Measurements from ENCODE around the gene PAPPA.

PAPPA gene

GRCh38 chr9:116189683-116190082, 36.1 kb downstream of the PAPPA start:
- Histone ChIP-seq H3K27me3 (ENCODE audit: low read depth, low read length) (no peaks in the 10 kb centered on the region), H3K9me3 (ENCODE audit: control insufficient read depth in 1 of 2, low read length in 2 of 2) (no peaks in the 10 kb centered on the region), H3K27ac (ENCODE audit: low read length) (no peak overlapping the region), H3K4me1 (ENCODE audit: control insufficient read depth in 1 of 2, insufficient read depth in 2 of 2, low read length in 2 of 2) (no peaks in the 10 kb centered on the region), H3K4me3 (ENCODE audit: low read depth in 1 of 2, low read length in 2 of 2) (no peak overlapping the region), H3K36me3 (ENCODE audit: control insufficient read depth in 1 of 2, insufficient read depth in 2 of 2, low read length in 2 of 2) (peaks cover 0 to 9% of the 10 kb centered on the region in 2 donors)

DNA sequence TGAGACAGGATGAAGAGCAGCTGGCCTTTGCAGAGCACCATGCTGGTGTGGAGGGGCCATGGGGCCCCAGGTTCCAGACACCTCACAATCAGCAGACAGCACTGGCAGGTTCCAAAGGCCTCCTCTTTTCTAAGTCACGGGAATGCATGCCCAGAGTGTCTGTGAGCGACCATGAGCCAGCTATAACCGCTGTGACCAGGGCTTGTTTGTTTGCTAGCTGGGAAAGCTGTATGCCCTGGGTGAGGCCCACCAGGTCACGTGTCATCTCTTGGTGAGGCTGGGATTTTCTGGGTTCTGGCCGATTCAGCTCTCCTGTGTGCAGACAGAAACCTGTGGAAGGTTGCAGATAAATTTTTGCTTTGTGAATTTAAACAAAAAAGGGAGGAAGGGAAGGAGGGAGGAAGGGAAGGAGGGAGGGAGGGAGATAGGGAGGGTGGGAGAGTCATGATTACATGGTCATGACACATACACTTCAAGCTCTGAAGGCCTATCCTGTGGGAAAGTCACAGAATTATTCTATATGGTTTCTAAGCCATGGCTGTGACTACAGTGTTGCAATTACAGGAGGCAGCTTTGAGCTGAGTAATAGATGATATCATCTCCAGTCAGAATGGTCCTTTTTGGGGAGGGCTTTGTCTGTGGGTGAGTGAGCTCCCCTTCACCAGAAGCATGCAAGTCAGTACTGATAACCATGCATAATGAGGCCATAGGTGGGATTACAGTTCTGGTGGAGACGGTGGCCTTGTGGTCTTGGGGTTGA, 37.2 kb downstream of the PAPPA start:
- Histone ChIP-seq H3K36me3 (ENCODE audit: control insufficient read depth in 1 of 2, insufficient read depth in 2 of 2, low read length in 2 of 2) (peaks cover 0 to 9% of the 10 kb centered on the region in 2 donors), H3K4me1 (ENCODE audit: control insufficient read depth in 1 of 2, insufficient read depth in 2 of 2, low read length in 2 of 2) (no peaks in the 10 kb centered on the region), H3K27me3 (ENCODE audit: low read depth, low read length) (no peaks in the 10 kb centered on the region), H3K9me3 (ENCODE audit: control insufficient read depth in 1 of 2, low read length in 2 of 2) (no peaks in the 10 kb centered on the region), H3K4me3 (ENCODE audit: low read depth in 1 of 2, low read length in 2 of 2) (no peak overlapping the region), H3K27ac (ENCODE audit: low read length) (no peak overlapping the region)

GRCh38 chr9:116191576-116192415, 38.2 kb downstream of the PAPPA start:
- Histone ChIP-seq H3K4me3 (ENCODE audit: low read depth in 1 of 2, low read length in 2 of 2) (no peak overlapping the region), H3K9me3 (ENCODE audit: control insufficient read depth in 1 of 2, low read length in 2 of 2) (no peaks in the 10 kb centered on the region), H3K36me3 (ENCODE audit: control insufficient read depth in 1 of 2, insufficient read depth in 2 of 2, low read length in 2 of 2) (peaks cover 0 to 9% of the 10 kb centered on the region in 2 donors), H3K4me1 (ENCODE audit: control insufficient read depth in 1 of 2, insufficient read depth in 2 of 2, low read length in 2 of 2) (no peaks in the 10 kb centered on the region), H3K27ac (ENCODE audit: low read length) (no peak overlapping the region), H3K27me3 (ENCODE audit: low read depth, low read length) (no peaks in the 10 kb centered on the region)

GRCh38 chr9:116193636-116194035, 40.0 kb downstream of the PAPPA start:
- Histone ChIP-seq H3K4me3 (ENCODE audit: low read depth in 1 of 2, low read length in 2 of 2) (no peak overlapping the region), H3K27me3 (ENCODE audit: low read depth, low read length) (no peaks in the 10 kb centered on the region), H3K36me3 (ENCODE audit: control insufficient read depth in 1 of 2, insufficient read depth in 2 of 2, low read length in 2 of 2) (no peaks in the 10 kb centered on the region), H3K4me1 (ENCODE audit: control insufficient read depth in 1 of 2, insufficient read depth in 2 of 2, low read length in 2 of 2) (no peaks in the 10 kb centered on the region), H3K27ac (ENCODE audit: low read length) (no peak overlapping the region), H3K9me3 (ENCODE audit: control insufficient read depth in 1 of 2, low read length in 2 of 2) (no peaks in the 10 kb centered on the region)

DNA sequence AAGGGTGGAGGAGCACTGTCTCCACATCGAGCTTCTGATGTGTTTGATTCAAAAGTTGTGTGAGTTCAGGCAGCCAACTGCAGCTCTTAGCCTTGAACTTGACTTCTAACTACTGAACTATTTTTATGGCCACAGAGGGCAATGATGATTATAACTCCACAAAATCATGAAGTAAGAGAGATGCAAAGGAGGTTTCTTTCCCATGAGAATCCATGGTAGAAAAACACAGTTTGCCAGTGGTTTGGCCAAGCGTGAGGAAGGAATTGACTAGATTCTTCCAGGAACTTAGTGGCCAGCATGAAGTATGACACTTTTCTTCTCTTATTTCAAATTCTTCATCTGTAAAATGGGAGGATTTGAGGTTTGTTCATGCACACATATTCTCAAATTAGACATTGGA, 43.2 kb downstream of the PAPPA start:
- no peak overlapping the region for H3K4me3 ChIP-seq (ENCODE audit: low read depth in 1 of 2, low read length in 2 of 2)
- no peaks in the 10 kb centered on the region for H3K36me3 ChIP-seq (ENCODE audit: control insufficient read depth in 1 of 2, insufficient read depth in 2 of 2, low read length in 2 of 2)
- no peak overlapping the region for H3K27ac ChIP-seq (ENCODE audit: low read length)
- no peaks in the 10 kb centered on the region for H3K9me3 ChIP-seq (ENCODE audit: control insufficient read depth in 1 of 2, low read length in 2 of 2)
- no peaks in the 10 kb centered on the region for H3K27me3 ChIP-seq (ENCODE audit: low read depth, low read length)
- H3K4me1 ChIP-seq (ENCODE audit: control insufficient read depth in 1 of 2, insufficient read depth in 2 of 2, low read length in 2 of 2), result no peaks in the 10 kb centered on the region

DNA sequence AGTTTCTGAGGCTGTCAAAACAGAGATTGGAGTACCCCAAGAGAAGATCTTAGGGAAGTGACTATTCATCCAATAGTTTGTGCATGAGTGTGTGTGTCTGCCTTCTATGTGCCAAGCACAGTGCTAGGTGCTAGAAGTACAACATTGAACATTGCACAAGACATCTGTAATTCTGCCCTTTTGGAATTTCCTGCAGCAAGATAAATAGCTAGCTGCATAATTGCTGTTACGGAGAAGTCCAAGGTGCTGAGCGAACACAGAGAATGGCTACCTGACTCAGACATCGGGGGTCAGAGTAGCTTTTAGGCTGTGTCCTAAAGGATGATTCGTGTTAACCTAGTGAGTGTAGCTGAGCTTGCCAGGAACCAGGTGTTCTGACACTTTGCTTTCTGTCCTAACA, 44.8 kb downstream of the PAPPA start:
- Histone ChIP-seq H3K4me3 (ENCODE audit: low read depth in 1 of 2, low read length in 2 of 2) (no peak overlapping the region), H3K27me3 (ENCODE audit: low read depth, low read length) (no peaks in the 10 kb centered on the region), H3K9me3 (ENCODE audit: control insufficient read depth in 1 of 2, low read length in 2 of 2) (no peaks in the 10 kb centered on the region), H3K4me1 (ENCODE audit: control insufficient read depth in 1 of 2, insufficient read depth in 2 of 2, low read length in 2 of 2) (peaks cover 0 to 5% of the 10 kb centered on the region in 2 donors), H3K27ac (ENCODE audit: low read length) (no peak overlapping the region), H3K36me3 (ENCODE audit: control insufficient read depth in 1 of 2, insufficient read depth in 2 of 2, low read length in 2 of 2) (no peaks in the 10 kb centered on the region)

DNA sequence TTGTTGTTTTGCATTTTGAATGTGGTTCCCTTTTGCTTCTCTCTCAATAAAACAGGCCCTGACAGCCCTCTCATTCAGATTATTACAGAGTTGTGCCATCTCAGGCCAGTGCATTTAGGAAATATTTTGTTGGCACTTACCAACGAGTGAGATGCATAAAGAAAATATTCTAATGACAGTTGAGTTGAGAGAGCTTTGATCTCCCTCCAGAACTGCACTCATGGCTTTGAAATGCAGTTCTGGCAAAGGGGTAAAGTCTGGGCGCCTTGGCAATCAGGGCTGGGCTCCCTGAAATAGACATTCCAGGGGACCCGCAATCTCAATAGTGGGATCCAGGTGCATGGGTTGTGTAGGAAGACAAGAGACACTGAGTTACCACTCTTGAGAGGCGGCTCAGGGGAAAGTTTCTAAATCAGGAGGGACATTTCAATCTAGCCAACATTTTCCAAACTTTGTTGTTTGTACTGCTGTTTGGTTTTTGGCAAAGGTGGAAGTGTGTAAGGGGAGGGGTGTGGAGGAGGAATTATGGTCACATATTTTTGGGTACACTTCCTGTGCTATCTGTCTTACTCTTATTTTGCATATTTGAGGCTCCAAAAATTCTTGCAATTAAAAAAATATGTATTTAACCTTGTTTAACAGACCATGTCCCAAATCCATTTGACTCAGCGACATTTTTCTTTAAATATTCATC, 48.8 kb downstream of the PAPPA start:
- Histone ChIP-seq H3K4me3 (ENCODE audit: low read depth in 1 of 2, low read length in 2 of 2) (no peak overlapping the region), H3K36me3 (ENCODE audit: control insufficient read depth in 1 of 2, insufficient read depth in 2 of 2, low read length in 2 of 2) (no peaks in the 10 kb centered on the region), H3K9me3 (ENCODE audit: control insufficient read depth in 1 of 2, low read length in 2 of 2) (no peaks in the 10 kb centered on the region), H3K4me1 (ENCODE audit: control insufficient read depth in 1 of 2, insufficient read depth in 2 of 2, low read length in 2 of 2) (peaks cover 0 to 5% of the 10 kb centered on the region in 2 donors), H3K27ac (ENCODE audit: low read length) (no peak overlapping the region), H3K27me3 (ENCODE audit: low read depth, low read length) (no peaks in the 10 kb centered on the region)

DNA sequence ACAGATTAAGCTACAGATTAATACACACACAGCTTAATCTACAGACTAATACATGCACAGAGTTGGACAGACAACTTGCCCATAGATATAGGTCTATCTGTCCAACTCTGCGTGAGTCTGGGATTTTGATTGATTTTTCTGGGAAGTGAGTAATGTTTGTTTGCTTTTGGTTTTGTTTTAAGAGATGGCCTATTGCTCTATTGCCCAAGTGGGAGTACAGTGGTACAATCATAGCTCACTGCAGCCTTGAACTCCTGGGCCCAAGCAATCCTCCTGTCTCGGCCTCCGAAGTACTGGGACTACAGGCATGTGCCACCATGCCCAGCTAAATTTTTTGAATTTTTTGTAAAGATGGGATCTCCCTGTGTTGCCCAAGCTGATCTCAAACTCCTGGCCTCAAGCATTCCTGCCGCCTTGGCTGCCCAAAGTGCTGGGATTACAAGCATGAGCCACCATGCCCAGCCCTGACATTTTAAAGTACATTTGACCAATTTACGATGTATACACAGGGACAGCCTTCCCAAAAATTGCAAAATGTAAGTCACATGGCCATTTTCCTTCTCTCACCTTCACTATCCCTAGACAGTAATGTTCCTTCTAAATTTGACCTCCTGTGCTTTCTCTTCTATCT, 50.8 kb downstream of the PAPPA start:
- Histone ChIP-seq H3K27me3 (ENCODE audit: low read depth, low read length) (no peaks in the 10 kb centered on the region), H3K4me1 (ENCODE audit: control insufficient read depth in 1 of 2, insufficient read depth in 2 of 2, low read length in 2 of 2) (peaks cover 0 to 5% of the 10 kb centered on the region in 2 donors), H3K27ac (ENCODE audit: low read length) (no peak overlapping the region), H3K36me3 (ENCODE audit: control insufficient read depth in 1 of 2, insufficient read depth in 2 of 2, low read length in 2 of 2) (no peaks in the 10 kb centered on the region), H3K4me3 (ENCODE audit: low read depth in 1 of 2, low read length in 2 of 2) (no peak overlapping the region), H3K9me3 (ENCODE audit: control insufficient read depth in 1 of 2, low read length in 2 of 2) (no peaks in the 10 kb centered on the region)

DNA sequence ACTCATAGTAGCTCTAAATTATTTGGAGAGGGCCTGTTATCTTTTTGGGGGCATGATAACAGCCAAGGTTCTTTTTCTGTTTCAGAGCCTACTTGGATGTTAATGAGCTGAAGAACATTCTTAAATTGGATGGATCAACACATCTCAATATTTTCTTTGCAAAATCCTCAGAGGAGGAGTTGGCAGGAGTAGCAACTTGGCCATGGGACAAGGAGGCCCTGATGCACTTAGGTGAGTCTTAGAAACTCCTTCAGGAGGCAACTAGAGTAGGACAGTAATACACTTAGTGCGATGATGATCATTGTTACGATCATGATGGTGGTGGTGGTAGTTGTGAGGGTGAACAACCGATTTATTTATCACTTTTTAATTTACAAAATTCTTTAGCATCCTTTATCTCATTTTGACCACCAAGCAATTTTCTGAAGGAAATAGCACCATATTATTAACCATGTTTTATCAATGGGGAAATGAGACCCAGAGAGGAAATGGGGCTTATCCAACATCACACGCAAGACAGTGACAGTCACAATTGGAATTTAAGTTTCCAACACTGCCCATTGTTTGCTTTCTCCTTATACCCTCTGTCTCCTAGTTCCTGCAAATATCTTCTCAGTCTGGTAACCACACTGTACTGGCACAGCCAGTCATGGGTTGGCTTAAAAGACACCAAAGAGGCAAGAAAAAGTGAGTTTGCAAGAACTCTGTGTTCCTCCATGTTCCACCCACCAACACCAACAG, 54.0 kb downstream of the PAPPA start:
- no peaks in the 10 kb centered on the region for H3K4me1 ChIP-seq (ENCODE audit: control insufficient read depth in 1 of 2, insufficient read depth in 2 of 2, low read length in 2 of 2)
- no peak overlapping the region for H3K27ac ChIP-seq (ENCODE audit: low read length)
- peaks cover 0 to 5% of the 10 kb centered on the region in 2 donors for H3K36me3 ChIP-seq (ENCODE audit: control insufficient read depth in 1 of 2, insufficient read depth in 2 of 2, low read length in 2 of 2)
- no peaks in the 10 kb centered on the region for H3K9me3 ChIP-seq (ENCODE audit: control insufficient read depth in 1 of 2, low read length in 2 of 2)
- no peak overlapping the region for H3K4me3 ChIP-seq (ENCODE audit: low read depth in 1 of 2, low read length in 2 of 2)
- H3K27me3 ChIP-seq (ENCODE audit: low read depth, low read length), result no peaks in the 10 kb centered on the region

DNA sequence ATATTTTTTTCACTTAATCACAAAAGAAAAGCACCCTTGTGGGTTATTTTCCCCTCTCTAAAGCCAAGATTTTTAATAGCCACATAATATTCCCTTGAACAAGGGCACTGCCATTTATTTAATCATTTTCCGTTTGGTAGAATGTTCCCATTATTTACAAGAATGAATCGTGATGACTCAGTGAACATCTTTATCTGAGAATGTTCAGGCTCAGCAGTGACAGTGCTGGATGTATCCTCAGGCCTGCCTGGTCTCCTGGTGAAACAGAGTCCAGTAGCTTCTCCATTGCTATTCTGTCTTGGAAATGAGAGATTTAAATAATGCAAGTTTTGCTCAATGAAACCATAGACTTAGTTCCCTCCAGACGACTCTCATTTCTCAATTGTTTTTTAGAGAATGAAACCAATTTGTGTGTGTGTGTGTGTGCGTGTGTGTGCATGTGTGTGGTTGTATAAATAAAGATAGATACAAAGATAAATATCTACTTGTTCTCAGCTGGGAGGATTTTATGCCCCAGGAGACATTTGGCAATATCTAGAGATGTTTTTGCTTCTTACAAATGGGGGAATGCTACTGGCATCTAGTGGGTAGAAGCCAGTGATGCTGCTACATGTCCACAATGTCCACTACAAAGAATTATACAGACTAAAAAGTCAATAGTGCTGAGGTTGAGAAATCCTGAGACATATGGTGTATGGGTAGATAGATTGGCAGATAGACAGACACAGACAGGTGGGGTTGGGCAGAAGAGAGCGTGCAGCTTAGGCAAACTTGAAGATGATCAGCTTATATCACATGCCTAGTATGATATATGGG, 55.0 kb downstream of the PAPPA start:
- Histone ChIP-seq H3K36me3 (ENCODE audit: control insufficient read depth in 1 of 2, insufficient read depth in 2 of 2, low read length in 2 of 2) (peaks cover 0 to 5% of the 10 kb centered on the region in 2 donors), H3K27me3 (ENCODE audit: low read depth, low read length) (no peaks in the 10 kb centered on the region), H3K27ac (ENCODE audit: low read length) (no peak overlapping the region), H3K4me3 (ENCODE audit: low read depth in 1 of 2, low read length in 2 of 2) (no peak overlapping the region), H3K9me3 (ENCODE audit: control insufficient read depth in 1 of 2, low read length in 2 of 2) (no peaks in the 10 kb centered on the region), H3K4me1 (ENCODE audit: control insufficient read depth in 1 of 2, insufficient read depth in 2 of 2, low read length in 2 of 2) (no peaks in the 10 kb centered on the region)

Data from muscle layer of duodenum (tissue), 2 donors.